AG20443 (cell line): ENCODE measurements around the gene TP53.
"Not testable (repeated sequence)": the region's sequence is repeated elsewhere in the genome, so short reads cannot be mapped to it uniquely, and the experiment has no call there.

Source experiments
- DNase-seq: peaks from one replicate; pipeline ENCODE4 v3.0.0; 2012; ENCODE audit warnings: low spot score, mixed read lengths

TP53 gene

DNA sequence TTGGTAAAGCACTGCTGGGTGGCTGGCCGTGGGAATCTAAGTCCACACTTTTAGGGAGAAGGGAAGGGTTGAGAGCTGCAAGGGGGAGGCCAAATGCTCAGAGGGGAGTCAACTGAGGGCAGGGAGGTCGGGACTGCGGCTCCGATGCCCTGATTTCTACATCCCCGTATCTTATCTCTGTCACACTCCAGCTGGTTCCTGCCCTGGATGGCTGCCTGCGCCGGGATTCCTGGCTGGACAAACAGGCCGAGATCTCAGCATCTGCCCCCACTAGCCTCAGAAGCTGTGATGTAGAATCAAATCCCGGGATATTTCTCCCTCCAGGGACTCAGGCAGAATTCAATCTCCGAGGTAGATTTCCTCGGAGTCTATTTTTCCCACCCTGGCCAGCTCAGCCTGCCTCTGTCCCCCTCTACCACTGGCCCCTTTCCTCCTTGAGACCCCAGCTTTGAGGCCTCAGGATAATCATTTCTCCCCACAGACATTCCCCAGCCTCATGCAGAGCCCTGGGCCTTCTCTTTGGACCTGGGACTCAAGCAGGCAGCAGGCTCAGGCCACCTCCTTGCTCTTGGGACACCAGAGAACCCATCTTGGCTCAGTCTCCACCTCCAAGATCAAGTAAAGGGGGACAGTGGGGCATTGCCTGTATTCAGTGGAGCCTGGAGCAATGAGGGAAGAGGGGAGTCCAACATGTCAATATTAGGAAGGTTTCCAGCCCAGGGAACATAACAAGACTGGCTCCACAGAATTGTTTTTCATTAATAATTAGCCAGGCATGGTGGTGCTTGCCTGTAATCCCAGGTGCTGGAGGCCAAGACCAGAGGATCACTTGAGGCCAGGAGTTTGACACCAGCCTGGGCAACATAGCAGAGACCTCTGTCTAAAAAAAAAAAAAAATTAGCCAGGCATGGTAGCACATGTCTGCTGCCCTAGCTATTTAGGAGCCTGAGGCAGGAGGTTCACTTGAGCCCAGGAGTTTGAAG is 55.6 kb downstream of the TP53 start:
- DNase-seq: no peak

DNA sequence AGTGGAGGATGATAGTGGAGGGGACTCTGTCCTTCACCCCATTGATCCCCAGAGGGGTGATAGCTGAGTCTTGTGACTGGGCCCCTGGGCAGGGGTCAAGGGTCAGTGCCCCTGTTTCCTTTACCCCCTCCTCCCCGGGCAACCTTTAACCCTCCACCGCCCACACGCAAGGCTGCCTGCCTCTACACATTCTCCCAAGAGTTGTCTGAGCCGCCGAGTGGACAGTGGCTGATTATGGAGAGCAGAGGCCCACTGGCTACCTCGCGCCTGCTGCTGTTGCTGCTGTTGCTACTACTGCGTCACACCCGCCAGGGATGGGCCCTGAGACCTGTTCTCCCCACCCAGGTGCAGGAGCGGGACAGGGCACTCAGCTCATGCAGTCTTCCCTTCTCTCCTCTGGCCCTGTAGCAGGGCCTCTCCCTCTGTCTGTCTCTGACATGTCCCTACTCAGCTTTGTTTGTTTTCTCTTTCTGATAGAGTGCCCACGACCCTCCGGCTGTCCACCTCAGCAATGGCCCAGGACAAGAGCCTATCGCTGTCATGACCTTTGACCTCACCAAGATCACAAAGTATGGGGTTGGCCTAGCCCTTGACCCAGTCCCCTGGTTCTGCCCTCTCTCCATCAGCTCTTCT is 57.2 kb downstream of the TP53 start, which contains the start of gene SHBG:
Gene SHBG, plus strand, starts transcription at position 197 of the 633 bp plus-strand sequence. Its CDS starts 38 bp downstream, at position 235.
- DNase-seq: no peak

- DNase-seq: peak; percentile 99
Measured at GRCh38 chr17:7627250-7628121, 59.8 kb downstream of the TP53 start, which contains the start of gene SAT2. Gene SAT2, minus strand, starts transcription at chr17:7627821. Its CDS starts 186 bp downstream, at chr17:7627635.

DNA sequence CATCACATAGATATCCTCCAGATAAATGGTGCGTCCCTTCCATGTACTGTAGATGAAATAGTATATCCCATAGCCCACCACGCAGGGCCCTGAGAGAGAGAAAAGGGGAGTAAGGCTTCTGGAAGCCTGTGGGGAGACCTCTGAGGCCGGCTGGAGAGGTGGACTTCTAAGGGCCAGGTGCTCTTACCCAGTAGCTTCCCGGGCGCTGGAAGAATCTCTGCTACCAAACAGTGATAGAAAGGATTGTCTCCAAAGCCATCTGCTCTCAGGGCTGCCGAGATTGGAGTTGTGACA is 60.4 kb downstream of the TP53 start:
- DNase-seq: peak; percentile 34

GRCh38 chr17:7626307-7626706 is 61.0 kb downstream of the TP53 start:
- no peak for DNase-seq

DNA sequence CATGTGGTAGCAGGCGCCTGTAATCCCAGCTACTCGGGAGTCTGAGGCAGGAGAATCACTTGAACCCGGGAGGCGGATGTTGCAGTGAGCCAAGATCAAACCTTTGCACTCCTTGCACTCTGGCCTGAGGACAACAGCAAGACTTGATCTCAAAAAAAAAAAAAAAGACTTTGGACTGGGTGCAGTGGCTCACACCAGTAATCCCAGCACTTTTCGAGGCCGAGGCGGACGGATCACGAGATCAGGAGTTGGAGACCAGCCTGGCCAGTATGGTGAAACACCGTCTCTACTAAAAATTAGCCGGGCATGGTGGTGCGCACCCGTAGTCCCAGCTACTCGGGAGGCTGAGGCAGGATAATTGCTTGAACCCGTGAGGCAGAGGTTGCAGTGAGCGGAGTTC is 61.5 kb downstream of the TP53 start:
- not testable (repeated sequence) for DNase-seq

- DNase-seq: no peak
Measured at GRCh38 chr17:7623661-7624060, 63.6 kb downstream of the TP53 start.

- DNase-seq: no peak
Measured at GRCh38 chr17:7620835-7621234, 66.5 kb downstream of the TP53 start.

DNA sequence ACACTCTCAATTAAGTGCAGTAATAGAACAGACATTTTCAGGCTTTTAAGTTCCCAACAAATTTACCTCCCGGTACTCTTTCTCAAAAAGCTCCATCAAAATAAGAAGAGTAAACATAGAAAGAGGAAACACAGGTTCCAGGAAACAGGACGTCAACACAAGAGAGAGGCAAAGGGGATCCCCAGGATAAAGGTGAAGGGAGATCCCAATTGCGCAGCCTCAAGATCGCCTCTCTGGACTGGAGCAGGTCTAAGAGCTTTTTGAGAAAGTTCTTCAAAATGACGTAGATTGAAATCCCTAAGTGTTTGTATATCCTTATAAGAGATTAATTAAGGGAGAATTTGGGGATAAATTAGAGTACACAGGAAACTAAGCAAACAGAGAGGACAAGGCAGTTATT is 68.7 kb downstream of the TP53 start:
- no peak for DNase-seq
